Muscle of arm (tissue), 14 donors: ENCODE results near the gene SEMG1. TPM values are rescaled to one million over a fixed set of nuclear protein-coding genes. Genes with fewer than 3 reads are reported as not detected.

Experiments
- DNase-seq: peaks from one replicate; pipeline ENCODE4 v3.0.0-alpha.2; 2013
- long read RNA-seq, 11 donors: transcript quantifications; one replicate each; lab custom pipeline, GENCODE V29; 2026
- polyA plus RNA-seq, 12 donors: library from polyadenylated mRNA; unstranded; fragments of 120-200 nt; gene quantifications; one replicate each; pipeline ENCODE4 v1.2.1, GENCODE V29; 2013; ENCODE audit not compliant: insufficient read length in 12 of 12

Gene SEMG1
- polyA plus RNA-seq: not detected
- long read RNA-seq, donor 1: 0 reads
- long read RNA-seq, donor 2: 0 reads
- long read RNA-seq, donor 3: 0 reads
- long read RNA-seq, donor 4: 0 reads
- long read RNA-seq, donor 5: 0 reads
- long read RNA-seq, donor 6: 0 reads
- long read RNA-seq, donor 7: 0 reads
- long read RNA-seq, donor 8: 0 reads
- long read RNA-seq, donor 9: 0 reads
- long read RNA-seq, donor 10: 0 reads
- long read RNA-seq, donor 11: 0 reads

- no peak for DNase-seq
Observed at GRCh38 chr20:45206725-45207124, at the start of gene SEMG1. TSS of gene SEMG1 (plus strand) at chr20:45207033. CDS start at chr20:45207054, 21 bp downstream.

GRCh38 chr20:45157962-45158361 lies 48.9 kb upstream of the SEMG1 start:
- DNase-seq: no peak

- DNase-seq: no peak
Observed at GRCh38 chr20:45163083-45163803, 43.6 kb upstream of the SEMG1 start.

GRCh38 chr20:45164906-45165305 lies 41.9 kb upstream of the SEMG1 start:
- DNase-seq: no peak

GRCh38 chr20:45173522-45173921 lies 33.3 kb upstream of the SEMG1 start:
- no peak for DNase-seq

- DNase-seq: no peak
Observed at GRCh38 chr20:45174434-45175364, 32.1 kb upstream of the SEMG1 start, which contains the start of gene PI3. TSS of gene PI3 (plus strand) at chr20:45174902. CDS start at chr20:45174923, 21 bp downstream.

GRCh38 chr20:45176526-45177267 lies 30.1 kb upstream of the SEMG1 start:
- no peak for DNase-seq

GRCh38 chr20:45179166-45179565 lies 27.7 kb upstream of the SEMG1 start:
- no peak for DNase-seq

- no peak for DNase-seq
Observed at GRCh38 chr20:45181639-45182038, 25.2 kb upstream of the SEMG1 start.

- DNase-seq: no peak
Observed at GRCh38 chr20:45183084-45183483, 23.7 kb upstream of the SEMG1 start.

GRCh38 chr20:45187693-45188092 lies 19.1 kb upstream of the SEMG1 start:
- DNase-seq: no peak

GRCh38 chr20:45189067-45189609 lies 17.7 kb upstream of the SEMG1 start:
- no peak for DNase-seq

- no peak for DNase-seq
Observed at GRCh38 chr20:45189861-45190260, 17.0 kb upstream of the SEMG1 start.

- no peak for DNase-seq
Observed at GRCh38 chr20:45191926-45192325, 14.9 kb upstream of the SEMG1 start.

- no peak for DNase-seq
Observed at GRCh38 chr20:45193331-45193730, 13.5 kb upstream of the SEMG1 start.

- no peak for DNase-seq
Observed at GRCh38 chr20:45209924-45210323, 3.1 kb downstream of the SEMG1 start.

GRCh38 chr20:45211569-45212474 lies 5.0 kb downstream of the SEMG1 start:
- DNase-seq: no peak

GRCh38 chr20:45212836-45213235 lies 6.0 kb downstream of the SEMG1 start:
- DNase-seq: no peak

- no peak for DNase-seq
Observed at GRCh38 chr20:45218124-45218523, 11.3 kb downstream of the SEMG1 start.

GRCh38 chr20:45218636-45219035 lies 11.8 kb downstream of the SEMG1 start:
- DNase-seq: no peak
